GM12875 (cell line): ENCODE measurements around the gene AGPAT2.
"Not testable (repeated sequence)": the region's sequence is repeated elsewhere in the genome, so short reads cannot be mapped to it uniquely, and the experiment has no call there.

ENCODE experiments used
- H3K4me3 ChIP-seq: one replicate; pipeline ENCODE4 v1.5.1; 2011; ENCODE audit warnings: low read depth, low read length, control low read depth
- CTCF ChIP-seq: IDR thresholded peaks from 2 replicates; pipeline ENCODE4 v1.5.1; 2011; ENCODE audit warnings: low read depth, mild to moderate bottlenecking, control low read depth, inconsistent platforms, low read length, moderate library complexity, borderline replicate concordance; ENCODE audit not compliant: insufficient read depth

AGPAT2 gene

GRCh38 chr9:136713550-136713949, 26.3 kb upstream of the AGPAT2 start:
- no peak overlapping the region for H3K4me3 ChIP-seq
- TF ChIP-seq CTCF = no peak

- no peak overlapping the region for H3K4me3 ChIP-seq
- no peak for TF ChIP-seq CTCF
Observed at GRCh38 chr9:136712690-136713544, 25.7 kb upstream of the AGPAT2 start.

- H3K4me3 ChIP-seq = no peak within 1 kb of the TSS
- TF ChIP-seq CTCF = no peak
Observed at GRCh38 chr9:136711751-136712689, 24.8 kb upstream of the AGPAT2 start, which contains the start of gene DIPK1B. Gene DIPK1B, plus strand, starts transcription at chr9:136712572. Its CDS starts 94 bp downstream, at chr9:136712666.

GRCh38 chr9:136711219-136711648, 24.0 kb upstream of the AGPAT2 start:
- H3K4me3 ChIP-seq = not testable (repeated sequence)

- TF ChIP-seq CTCF = no peak
- H3K4me3 ChIP-seq = no peak overlapping the region
Observed at GRCh38 chr9:136710543-136710942, 23.3 kb upstream of the AGPAT2 start.

- H3K4me3 ChIP-seq = no peak overlapping the region
- no peak for TF ChIP-seq CTCF
Observed at GRCh38 chr9:136709454-136710109, 22.3 kb upstream of the AGPAT2 start.
